Glutamatergic neuron (in vitro differentiated cells): Measurements from ENCODE around the gene C1D. TPM values are rescaled to one million over a fixed set of nuclear protein-coding genes. Genes with fewer than 3 reads are reported as not detected.

Source experiments
- DNase-seq: peaks from one replicate; pipeline ENCODE4 v3.0.0; 2022
- H3K27ac Mint-ChIP-seq: one replicate; pipeline ENCODE4 v1.8.0; 2020; ENCODE audit warnings: mild to moderate bottlenecking, mixed read lengths, inconsistent platforms; ENCODE audit not compliant: unreplicated experiment
- H3K27me3 Mint-ChIP-seq: one replicate; pipeline ENCODE4 v1.8.0; 2020; ENCODE audit warnings: mild to moderate bottlenecking, moderate library complexity, mixed read lengths, inconsistent platforms; ENCODE audit not compliant: unreplicated experiment
- H3K36me3 Mint-ChIP-seq: one replicate; pipeline ENCODE4 v1.8.0; 2020; ENCODE audit warnings: mild to moderate bottlenecking, mixed read lengths, inconsistent platforms; ENCODE audit not compliant: unreplicated experiment
- H3K4me1 Mint-ChIP-seq: one replicate; pipeline ENCODE4 v1.8.0; 2020; ENCODE audit warnings: mild to moderate bottlenecking, low read depth, mixed read lengths, inconsistent platforms; ENCODE audit not compliant: unreplicated experiment
- H3K4me3 Mint-ChIP-seq: one replicate; pipeline ENCODE4 v1.8.0; 2020; ENCODE audit warnings: mild to moderate bottlenecking, mixed read lengths, inconsistent platforms; ENCODE audit not compliant: unreplicated experiment
- H3K9me3 Mint-ChIP-seq: one replicate; pipeline ENCODE4 v1.8.0; 2020; ENCODE audit warnings: mild to moderate bottlenecking, moderate library complexity, mixed read lengths, inconsistent platforms; ENCODE audit not compliant: unreplicated experiment
- CTCF ChIP-seq: fragments of 200-600 bp; sonication (generic); IDR thresholded peaks from one replicate; pipeline ENCODE4 v1.5.0; 2021; ENCODE audit not compliant: partially characterized antibody, unreplicated experiment
- total RNA-seq: library from RNA; stranded (reverse); fragmentation: NEBNext Ultra II Directional; extraction: Animal tissue kit (Norgen Biotek cat#: 25700); gene quantifications from one replicate; pipeline ENCODE4 v1.2.1, GENCODE V29; 2021; ENCODE audit not compliant: unreplicated experiment

C1D gene
- total RNA-seq, 1 donor from 2014 or later, result 16.8 TPM

GRCh38 chr2:68043032-68043431, 19.8 kb downstream of the C1D start:
- TF ChIP-seq CTCF, result no peak
- Mint-ChIP-seq H3K27ac (no peak overlapping the region), H3K36me3 (no peaks in the 10 kb centered on the region), H3K27me3 (no peaks in the 10 kb centered on the region), H3K4me1 (no peaks in the 10 kb centered on the region), H3K4me3 (no peak overlapping the region), H3K9me3 (no peaks in the 10 kb centered on the region)
- DNase-seq, result no peak

- H3K4me3 Mint-ChIP-seq, result no peak overlapping the region
- H3K27me3 Mint-ChIP-seq, result no peaks in the 10 kb centered on the region
- no peak for TF ChIP-seq CTCF
- H3K9me3 Mint-ChIP-seq, result no peaks in the 10 kb centered on the region
- DNase-seq, result no peak
- H3K36me3 Mint-ChIP-seq, result no peaks in the 10 kb centered on the region
- no peak overlapping the region for H3K27ac Mint-ChIP-seq
- no peaks in the 10 kb centered on the region for H3K4me1 Mint-ChIP-seq
Observed at GRCh38 chr2:68041704-68042245, 21.0 kb downstream of the C1D start.

GRCh38 chr2:68040078-68040477, 22.7 kb downstream of the C1D start:
- DNase-seq, result no peak
- TF ChIP-seq CTCF, result no peak
- Mint-ChIP-seq H3K4me3 (no peak overlapping the region), H3K4me1 (no peaks in the 10 kb centered on the region), H3K36me3 (no peaks in the 10 kb centered on the region), H3K27me3 (no peaks in the 10 kb centered on the region), H3K27ac (no peak overlapping the region), H3K9me3 (no peaks in the 10 kb centered on the region)

- H3K9me3 Mint-ChIP-seq, result no peaks in the 10 kb centered on the region
- H3K4me3 Mint-ChIP-seq, result no peak overlapping the region
- H3K27ac Mint-ChIP-seq, result no peak overlapping the region
- H3K4me1 Mint-ChIP-seq, result no peaks in the 10 kb centered on the region
- no peaks in the 10 kb centered on the region for H3K27me3 Mint-ChIP-seq
- no peak for TF ChIP-seq CTCF
- DNase-seq, result no peak
- no peaks in the 10 kb centered on the region for H3K36me3 Mint-ChIP-seq
Observed at GRCh38 chr2:68039317-68039716, 23.5 kb downstream of the C1D start.

GRCh38 chr2:68032702-68033101, 30.1 kb downstream of the C1D start:
- H3K4me1 Mint-ChIP-seq, result no peaks in the 10 kb centered on the region
- no peak overlapping the region for H3K27ac Mint-ChIP-seq
- no peak overlapping the region for H3K4me3 Mint-ChIP-seq
- no peaks in the 10 kb centered on the region for H3K36me3 Mint-ChIP-seq
- no peak for TF ChIP-seq CTCF
- DNase-seq, result no peak
- H3K9me3 Mint-ChIP-seq, result no peaks in the 10 kb centered on the region
- H3K27me3 Mint-ChIP-seq, result no peaks in the 10 kb centered on the region
